A673 (cell line): ENCODE results near the gene GRAP2. TPM values are rescaled to one million over a fixed set of nuclear protein-coding genes. Genes with fewer than 3 reads are reported as not detected.

ENCODE experiments used
- BruUV-seq: library from RNA; stranded (reverse); fragments of 400-500 nt; replicated peaks from 2 replicates; lab custom pipeline; 2021; lab: Mats Ljungman, UMichigan
- CTCF ChIA-PET: fragments of 300-600 bp; sonication (Branson Sonifier 250); formaldehyde crosslinking; loops from one replicate; lab custom pipeline; 2022; ENCODE audit warnings: antibody characterized with exemption; lab: Charles Lee
- POLR2A ChIA-PET: fragments of 300-600 bp; sonication (Branson Sonifier 250); formaldehyde crosslinking; loops from one replicate; lab custom pipeline; 2022; ENCODE audit warnings: antibody characterized with exemption; ENCODE audit not compliant: low non-redundant PET; lab: Charles Lee
- DNase-seq: peaks from one replicate; pipeline ENCODE4 v3.0.0-alpha.2; 2015; ENCODE audit warnings: low spot score
- H3K27ac ChIP-seq: fragments of 200-600 bp; sonication (generic); 2 replicates; pipeline ENCODE4 v1.5.1; 2016; ENCODE audit warnings: mixed run types, low read depth, mild to moderate bottlenecking, mixed read lengths, antibody characterized with exemption, low read length; ENCODE audit not compliant: poor library complexity, severe bottlenecking
- H3K27me3 ChIP-seq: fragments of 200-600 bp; sonication (generic); replicated peaks from 2 replicates; pipeline ENCODE4 v1.6.1; 2017; ENCODE audit warnings: mixed run types, low read depth, mild to moderate bottlenecking, mixed read lengths, antibody characterized with exemption, low read length; ENCODE audit not compliant: insufficient read depth, poor library complexity
- H3K36me3 ChIP-seq: fragments of 200-600 bp; sonication (generic); 2 replicates; pipeline ENCODE4 v1.6.1; 2016; ENCODE audit warnings: mixed run types, mild to moderate bottlenecking, mixed read lengths, antibody characterized with exemption, low read length; ENCODE audit not compliant: insufficient read depth, poor library complexity, severe bottlenecking
- H3K4me1 ChIP-seq: fragments of 200-600 bp; sonication (generic); 2 replicates; pipeline ENCODE4 v1.6.1; 2017; ENCODE audit warnings: mixed run types, mild to moderate bottlenecking, mixed read lengths, antibody characterized with exemption, low read length; ENCODE audit not compliant: insufficient read depth, poor library complexity, severe bottlenecking
- H3K4me3 ChIP-seq: fragments of 200-600 bp; sonication (generic); 2 replicates; pipeline ENCODE4 v1.5.1; 2016; ENCODE audit warnings: low read depth, mixed run types, mild to moderate bottlenecking, mixed read lengths, low read length; ENCODE audit not compliant: poor library complexity, severe bottlenecking
- H3K9me3 ChIP-seq: fragments of 200-600 bp; sonication (generic); 2 replicates; pipeline ENCODE4 v1.6.1; 2016; ENCODE audit warnings: mixed run types, low read depth, mild to moderate bottlenecking, mixed read lengths, antibody characterized with exemption, low read length; ENCODE audit not compliant: poor library complexity, severe bottlenecking
- CTCF ChIP-seq: fragments of 300-800, 200-600 bp; sonication (generic); conservative IDR thresholded peaks from 2 replicates; pipeline ENCODE4 v1.5.1; 2017; ENCODE audit warnings: low read depth, mild to moderate bottlenecking, antibody characterized with exemption, low read length, moderate library complexity, mixed read lengths
- EZH2 ChIP-seq: fragments of 200-600 bp; sonication (generic); IDR thresholded peaks from 2 replicates; pipeline ENCODE4 v1.6.1; 2017; ENCODE audit warnings: borderline replicate concordance, low read depth, mild to moderate bottlenecking, mixed read lengths, antibody characterized with exemption, low read length; ENCODE audit not compliant: poor library complexity, severe bottlenecking
- intact Hi-C: fragments of 100-400 bp; cut with micrococcal nuclease; formaldehyde crosslinking; loops from one replicate; pipeline ENCODE4 v1.10.0; 2022; ENCODE audit not compliant: unreplicated experiment
- total RNA-seq: library from RNA; stranded (reverse); gene quantifications from 2 replicates; pipeline ENCODE4 v1.2.3, GENCODE V29; 2021

Gene GRAP2
- total RNA-seq, 1 experiment from 2014 or later = not detected

DNA sequence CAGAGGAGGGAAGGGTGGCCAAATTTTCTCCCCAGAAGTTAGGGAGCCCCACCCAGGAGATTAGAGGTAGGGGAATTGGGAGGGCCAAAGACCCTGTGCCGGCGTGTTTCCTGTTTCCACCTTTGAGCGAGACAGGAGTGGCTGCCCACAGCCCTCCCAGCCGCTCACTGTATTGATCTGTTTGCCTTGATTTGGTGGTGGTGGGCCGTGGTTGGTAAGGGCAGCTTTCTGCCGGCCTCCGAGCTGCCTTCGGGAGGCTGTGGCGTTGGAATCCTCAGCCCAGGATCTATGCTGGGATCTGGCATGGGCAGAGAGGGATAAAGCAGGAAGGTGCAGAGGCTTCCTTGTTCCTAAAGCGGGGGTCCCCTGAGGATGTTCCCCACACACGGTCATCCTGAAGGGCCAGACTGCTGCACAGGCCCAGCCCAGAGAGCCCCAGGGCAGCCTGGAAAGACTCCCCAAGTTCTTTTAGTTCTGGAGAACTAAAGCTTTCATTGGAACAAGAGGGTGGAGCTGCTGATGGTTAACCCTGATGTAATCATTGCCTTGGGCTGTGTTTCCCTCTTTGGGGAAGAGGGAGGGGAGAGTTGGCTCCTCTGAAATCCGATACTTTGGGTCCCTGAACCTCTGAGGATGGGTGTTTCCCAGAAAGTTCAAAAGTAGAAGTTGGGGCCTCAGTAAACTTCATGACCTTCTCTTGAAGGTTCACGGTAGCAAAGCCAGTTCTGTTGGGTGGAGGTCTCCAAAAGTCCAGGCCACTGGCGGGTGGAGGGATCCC lies 101.1 kb downstream of the GRAP2 start:
- intact Hi-C loops = no loop called here
- H3K27ac ChIP-seq = no peak overlapping the region
- no TSS peak for BruUV-seq
- H3K4me3 ChIP-seq = no peak overlapping the region
- H3K27me3 ChIP-seq = peaks cover 7% of the 10 kb centered on the region
- no peaks in the 10 kb centered on the region for H3K9me3 ChIP-seq
- H3K36me3 ChIP-seq = no peaks in the 10 kb centered on the region
- POLR2A ChIA-PET = no interaction called here
- TF ChIP-seq EZH2 (no peak), CTCF (no peak)
- CTCF ChIA-PET = no interaction called here
- H3K4me1 ChIP-seq = no peaks in the 10 kb centered on the region
- no peak for DNase-seq

- Histone ChIP-seq H3K27me3 (peaks cover 19% of the 10 kb centered on the region), H3K27ac (no peak overlapping the region), H3K4me1 (no peaks in the 10 kb centered on the region), H3K36me3 (no peaks in the 10 kb centered on the region), H3K4me3 (no peak overlapping the region), H3K9me3 (no peaks in the 10 kb centered on the region)
- POLR2A ChIA-PET = no interaction called here
- TF ChIP-seq EZH2 (no peak), CTCF (no peak)
- no TSS peak for BruUV-seq
- intact Hi-C loops = no loop called here
- CTCF ChIA-PET = no interaction called here
- no peak for DNase-seq
These were observed 102.2 kb downstream of the GRAP2 start for GRCh38 chr22:40002935-40003715.

GRCh38 chr22:40004836-40005235 lies 104.0 kb downstream of the GRAP2 start:
- Histone ChIP-seq H3K27me3 (peaks cover 36% of the 10 kb centered on the region), H3K27ac (no peak overlapping the region), H3K4me3 (no peak overlapping the region), H3K9me3 (no peaks in the 10 kb centered on the region), H3K36me3 (no peaks in the 10 kb centered on the region), H3K4me1 (no peaks in the 10 kb centered on the region)
- TF ChIP-seq EZH2 = no peak
- TF ChIP-seq CTCF = no peak
- CTCF ChIA-PET = no interaction called here
- intact Hi-C loops = no loop called here
- no peak for DNase-seq
- POLR2A ChIA-PET = no interaction called here
- BruUV-seq = no TSS peak
